ENCODE data around the gene RNGTT.

RNGTT gene

GRCh38 chr6:88623531-88623930, 339.9 kb downstream of the RNGTT start:
- no peak overlapping the region for H3K4me3 ChIP-seq (ENCODE audit: low read depth, low read length)
- TF ChIP-seq CTCF (IDR thresholded peaks at IDR 0.05; ENCODE audit: low read depth, low read length), result no peak

GRCh38 chr6:88619951-88620350, 343.5 kb downstream of the RNGTT start:
- no peak overlapping the region for H3K4me3 ChIP-seq (ENCODE audit: low read depth, low read length)

GRCh38 chr6:88616380-88616779, 347.0 kb downstream of the RNGTT start:
- H3K4me3 ChIP-seq (ENCODE audit: low read depth, low read length), result no peak overlapping the region
- TF ChIP-seq CTCF (IDR thresholded peaks at IDR 0.05; ENCODE audit: low read depth, low read length), result no peak

More at GRCh38 chr6:88619951-88620350, 343.5 kb downstream of the RNGTT start:
- no peak for TF ChIP-seq CTCF (IDR thresholded peaks at IDR 0.05; ENCODE audit: low read depth, low read length)

- no peak for TF ChIP-seq CTCF (IDR thresholded peaks at IDR 0.05; ENCODE audit: low read depth, low read length)
- H3K4me3 ChIP-seq (ENCODE audit: low read depth, low read length), result no peak overlapping the region
Measured at GRCh38 chr6:88614316-88614877, 349.0 kb downstream of the RNGTT start.

GRCh38 chr6:88612631-88613030, 350.8 kb downstream of the RNGTT start:
- H3K4me3 ChIP-seq (ENCODE audit: low read depth, low read length), result no peak overlapping the region
- no peak for TF ChIP-seq CTCF (IDR thresholded peaks at IDR 0.05; ENCODE audit: low read depth, low read length)

GRCh38 chr6:88611721-88612120, 351.7 kb downstream of the RNGTT start:
- no peak overlapping the region for H3K4me3 ChIP-seq (ENCODE audit: low read depth, low read length)
- TF ChIP-seq CTCF (IDR thresholded peaks at IDR 0.05; ENCODE audit: low read depth, low read length), result no peak

- H3K4me3 ChIP-seq (ENCODE audit: low read depth, low read length), result no peak overlapping the region
- TF ChIP-seq CTCF (IDR thresholded peaks at IDR 0.05; ENCODE audit: low read depth, low read length), result no peak
Measured at GRCh38 chr6:88609983-88610382, 353.4 kb downstream of the RNGTT start.

All from WI38 (cell line).